ENCODE data around the gene TAX1BP1.
"Not testable (repeated sequence)": the region's sequence is repeated elsewhere in the genome, so short reads cannot be mapped to it uniquely, and the experiment has no call there.

The TAX1BP1 gene

DNA sequence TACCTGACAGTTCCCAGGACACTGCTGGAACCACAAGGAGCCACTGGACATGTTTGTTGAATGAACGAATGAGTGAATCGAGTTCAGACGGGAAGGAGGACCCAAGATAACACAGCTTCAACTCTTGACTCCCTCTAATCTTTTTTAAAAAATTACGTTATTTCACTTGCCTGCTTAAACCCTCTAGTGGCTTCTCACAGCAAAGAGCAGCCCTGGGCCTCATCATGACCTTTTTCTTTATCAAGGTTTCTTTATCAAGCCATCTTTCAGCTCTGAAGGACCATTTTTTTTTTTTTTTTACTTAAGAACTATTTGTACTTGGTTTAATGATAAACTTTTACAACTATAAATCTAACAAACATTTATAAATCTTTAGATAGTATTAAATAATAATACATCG lies 110.6 kb downstream of the TAX1BP1 start:
- DNase-seq, result no peak

DNA sequence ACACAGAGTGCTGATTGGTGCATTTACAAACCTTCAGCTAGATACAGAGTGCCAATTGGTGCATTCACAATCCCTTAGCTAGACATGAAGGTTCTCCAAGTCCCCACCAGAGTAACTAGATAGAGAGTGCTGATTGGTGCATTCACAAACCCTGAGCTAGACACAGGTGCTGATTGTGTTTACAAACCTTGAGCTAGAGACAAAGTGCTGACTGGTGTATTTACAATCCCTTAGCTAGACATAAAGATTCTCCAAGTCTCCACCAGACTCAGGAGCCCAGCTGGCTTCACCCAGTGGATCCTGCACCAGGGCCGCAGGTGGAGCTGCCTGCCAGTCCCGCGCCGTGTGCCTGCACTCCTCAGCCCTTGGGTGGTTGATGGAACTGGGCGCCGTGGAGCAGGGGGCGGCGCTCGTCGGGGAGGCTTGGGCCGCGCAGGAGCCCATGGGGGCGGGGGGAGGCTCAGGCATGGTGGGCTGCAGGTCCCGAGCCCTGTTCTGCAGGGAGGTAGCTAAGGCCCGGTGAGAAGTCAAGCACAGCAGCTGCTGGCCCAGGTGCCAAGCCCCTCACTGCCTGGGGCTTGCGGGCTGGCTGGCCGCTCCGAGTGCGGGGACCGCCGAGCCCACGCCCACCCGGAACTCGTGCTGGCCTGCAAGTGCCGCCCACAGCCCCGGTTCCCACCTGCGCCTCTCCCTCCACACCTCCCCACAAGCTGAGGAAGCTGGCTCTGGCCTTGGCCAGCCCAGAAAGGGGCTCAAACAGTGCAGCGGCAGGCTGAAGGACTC lies 116.9 kb downstream of the TAX1BP1 start:
- DNase-seq, result not testable (repeated sequence)

DNA sequence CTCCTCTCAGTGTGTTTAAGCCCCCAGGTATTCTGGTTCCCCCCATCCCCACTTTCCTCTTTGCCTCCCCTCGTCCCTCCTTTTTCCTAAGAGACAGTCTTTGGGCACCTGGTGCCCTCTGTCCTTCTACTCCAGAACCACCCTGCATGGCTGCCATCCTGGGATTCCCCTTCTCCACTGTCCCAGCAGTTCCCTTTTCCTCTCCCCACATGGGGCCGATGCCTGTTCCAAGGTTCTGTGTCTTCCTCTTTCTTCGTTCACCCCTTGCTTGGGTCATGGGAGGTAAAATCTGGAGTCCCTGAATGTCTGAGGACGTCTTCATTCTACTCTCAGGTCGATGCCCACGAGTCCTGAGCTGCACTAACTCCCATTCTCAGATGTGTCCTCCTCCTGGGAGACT lies 120.8 kb downstream of the TAX1BP1 start:
- no peak for DNase-seq

DNA sequence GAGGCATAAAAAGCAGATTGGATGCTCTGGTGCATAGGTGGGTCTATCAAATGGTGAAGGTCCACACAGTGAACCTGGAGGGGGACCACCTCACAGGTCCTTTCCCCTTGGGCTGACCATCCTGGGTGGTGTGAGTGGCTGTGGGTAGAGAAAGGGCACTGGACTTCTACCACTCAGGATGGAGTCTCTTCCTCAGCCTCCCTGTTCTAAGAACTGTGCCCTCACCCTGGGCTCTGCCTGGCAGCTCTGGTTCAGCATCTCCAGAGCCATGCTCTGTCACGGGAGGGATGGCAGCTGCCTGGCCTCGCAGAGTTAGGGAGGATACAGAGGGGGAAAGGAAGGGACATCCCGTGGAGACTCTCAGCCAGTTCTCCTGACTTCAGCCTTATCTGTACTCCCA lies 121.8 kb downstream of the TAX1BP1 start:
- DNase-seq, result no peak

DNA sequence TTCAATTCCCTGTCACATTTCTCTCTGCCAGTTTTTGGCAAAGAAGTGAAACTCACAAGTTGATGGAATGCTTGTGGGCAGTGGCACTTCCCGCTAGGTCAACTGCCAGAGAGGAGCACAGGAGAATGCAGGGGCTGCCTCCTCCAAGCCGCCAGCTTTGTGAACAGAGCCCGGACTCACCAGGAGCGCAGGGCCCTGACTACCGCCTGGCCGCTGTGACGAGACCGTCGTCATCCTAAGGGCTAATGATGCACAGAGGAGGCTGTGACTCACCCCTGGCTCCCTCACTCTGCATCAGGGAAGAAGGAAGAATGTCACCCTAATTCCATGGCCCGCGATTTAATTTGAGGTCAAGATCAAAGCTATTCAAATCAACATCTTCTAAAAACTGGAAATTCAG lies 123.9 kb downstream of the TAX1BP1 start:
- no peak for DNase-seq

DNA sequence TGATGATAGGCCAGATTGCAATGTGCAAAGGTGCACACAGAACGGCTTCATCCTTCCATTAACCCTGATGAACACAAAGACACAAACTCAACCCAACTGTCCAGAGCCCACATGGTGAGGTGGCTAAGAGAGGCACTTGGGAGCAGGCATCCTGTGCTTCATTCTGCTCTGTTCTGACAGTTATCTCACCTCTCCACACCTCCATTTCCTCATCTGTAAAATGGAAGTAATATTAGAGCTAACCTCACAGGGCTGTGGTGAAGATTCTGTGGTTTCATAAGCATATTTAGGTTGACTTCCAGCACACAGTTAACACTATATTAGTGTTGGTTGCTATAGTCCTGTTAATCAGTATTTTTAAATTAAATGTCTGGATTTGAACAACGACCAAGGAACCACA lies 126.3 kb downstream of the TAX1BP1 start:
- DNase-seq, result no peak

DNA sequence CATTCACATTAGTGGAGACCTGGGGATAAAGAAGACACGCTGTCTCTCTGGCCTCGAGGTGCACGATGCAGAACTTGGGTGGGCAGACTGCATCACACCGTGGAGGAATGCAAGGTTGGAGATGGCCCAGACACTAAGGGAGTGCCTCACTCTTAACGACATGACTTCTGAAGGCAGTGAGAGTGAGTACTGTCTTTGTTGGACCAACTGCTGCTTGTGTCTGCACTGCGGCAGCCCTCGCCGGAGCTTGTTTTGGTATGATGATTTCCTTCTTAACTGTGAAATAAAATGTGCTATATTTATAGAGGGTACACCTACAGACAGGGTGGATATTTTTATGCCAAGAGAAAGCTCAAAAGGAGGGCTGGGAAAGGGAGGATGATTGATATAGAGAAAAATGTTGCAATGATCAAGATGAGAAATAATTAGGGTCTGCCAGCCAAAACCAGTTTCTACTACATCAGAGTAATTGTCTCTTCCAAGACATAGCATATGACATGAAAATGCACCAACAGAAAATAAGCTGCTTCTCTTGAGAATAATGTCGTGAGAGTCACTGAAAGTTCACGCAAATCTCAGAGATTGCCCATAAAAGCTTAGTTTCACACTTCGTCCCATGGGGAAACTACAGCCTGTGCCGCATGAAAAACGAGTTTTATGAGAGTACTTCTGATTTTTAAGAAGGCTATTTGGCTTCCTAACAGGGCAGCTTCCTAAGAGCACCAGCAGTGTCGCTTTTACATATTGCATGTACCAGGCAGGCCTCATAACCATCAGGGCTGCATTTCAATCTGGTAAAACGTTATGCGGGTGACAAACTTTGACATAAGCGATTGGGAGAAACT lies 127.1 kb downstream of the TAX1BP1 start:
- no peak for DNase-seq

DNA sequence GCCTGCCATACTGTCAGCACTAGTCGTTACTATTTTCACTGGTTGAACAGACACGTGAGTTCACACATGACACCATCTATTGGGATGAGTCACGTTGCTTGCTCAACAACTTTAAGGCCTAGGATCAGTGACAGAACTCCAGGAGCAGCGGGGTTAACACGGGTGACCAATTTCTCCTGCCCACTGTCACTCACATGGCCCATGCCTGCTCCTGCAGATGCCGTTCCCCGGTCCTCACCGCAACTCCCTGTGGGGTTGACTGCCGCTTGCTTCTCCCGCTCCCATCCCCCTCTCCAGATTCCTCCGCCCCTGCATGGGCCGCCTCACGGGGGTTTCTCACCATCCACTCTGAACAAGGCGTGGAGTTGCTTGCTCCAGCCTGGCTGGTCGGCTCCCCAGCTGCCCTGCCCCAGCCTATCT lies 128.2 kb downstream of the TAX1BP1 start:
- no peak for DNase-seq

DNA sequence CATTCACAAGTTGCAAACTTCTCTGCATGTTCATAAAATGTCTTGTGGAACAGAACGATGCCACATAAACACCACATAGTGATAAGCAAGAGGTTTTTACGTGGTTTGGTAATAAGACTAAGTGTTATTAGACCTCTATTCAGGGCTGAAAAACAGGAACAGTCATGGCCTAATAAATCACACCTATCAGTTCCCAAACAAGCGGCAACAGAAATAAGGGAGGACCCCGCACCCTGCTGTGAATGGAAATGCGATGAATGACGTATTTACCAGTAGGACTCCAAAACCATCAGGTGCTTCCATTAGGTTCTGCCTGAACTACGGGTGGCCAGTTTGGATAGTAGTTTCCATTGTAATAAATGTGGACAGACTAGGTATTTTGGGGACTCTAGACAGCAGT lies 129.1 kb downstream of the TAX1BP1 start:
- no peak for DNase-seq

DNA sequence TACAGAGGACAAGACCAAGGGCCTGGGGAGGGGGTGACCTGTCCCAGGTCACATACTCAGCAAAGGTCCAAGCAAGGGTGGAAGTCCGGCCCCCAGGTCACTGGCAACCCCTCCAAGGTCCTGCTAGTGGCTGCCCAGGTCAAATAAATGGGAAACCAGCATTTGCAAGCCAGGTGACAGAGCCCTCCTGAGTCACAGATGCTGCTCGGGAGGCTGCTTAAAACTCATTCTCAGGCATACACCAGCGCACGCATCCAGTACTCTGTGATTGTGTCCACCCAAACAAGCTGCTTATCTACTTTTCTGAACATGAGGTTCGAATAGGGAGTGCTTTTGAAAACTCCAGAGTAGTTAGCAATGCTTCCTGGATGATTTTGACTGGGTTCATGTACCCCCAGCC lies 130.6 kb downstream of the TAX1BP1 start:
- DNase-seq, result no peak

DNA sequence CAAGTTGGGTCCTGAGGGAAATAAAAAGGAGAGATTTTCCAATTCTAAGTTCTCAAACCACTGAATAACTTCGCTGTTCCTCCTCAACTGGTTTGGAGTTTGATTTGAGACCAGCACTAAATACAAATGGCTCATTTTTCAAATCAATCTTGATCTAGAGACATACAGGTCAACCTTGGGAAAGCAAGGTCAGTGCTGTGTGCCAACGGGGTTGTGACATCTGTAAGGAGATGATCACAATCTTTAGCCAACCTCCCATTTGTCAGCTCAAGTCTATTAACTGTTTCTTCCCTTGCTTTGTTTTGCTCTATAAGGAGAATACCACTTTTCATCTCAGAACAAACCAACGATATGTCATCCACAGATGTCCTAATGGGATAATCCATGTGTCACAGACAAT lies 131.1 kb downstream of the TAX1BP1 start:
- DNase-seq, result no peak

DNA sequence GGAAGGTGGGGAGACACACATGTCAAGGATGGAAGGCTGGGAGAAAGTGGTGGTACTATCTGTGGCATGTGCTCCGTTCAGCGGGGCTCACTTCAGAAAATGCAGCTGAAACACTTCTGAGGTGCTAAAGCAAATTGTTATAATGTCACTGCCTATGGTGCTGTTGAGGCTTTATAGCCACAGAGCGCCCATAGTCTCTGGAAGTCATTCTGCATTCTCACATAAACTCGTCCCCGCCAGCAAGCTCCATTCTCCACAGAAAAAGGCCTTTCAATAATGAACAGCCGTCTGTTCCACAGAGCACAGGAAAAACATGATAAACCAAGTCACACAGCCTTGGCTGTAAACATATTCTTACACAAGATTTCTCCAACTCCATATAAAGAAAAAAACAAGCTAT lies 131.9 kb downstream of the TAX1BP1 start:
- no peak for DNase-seq

DNA sequence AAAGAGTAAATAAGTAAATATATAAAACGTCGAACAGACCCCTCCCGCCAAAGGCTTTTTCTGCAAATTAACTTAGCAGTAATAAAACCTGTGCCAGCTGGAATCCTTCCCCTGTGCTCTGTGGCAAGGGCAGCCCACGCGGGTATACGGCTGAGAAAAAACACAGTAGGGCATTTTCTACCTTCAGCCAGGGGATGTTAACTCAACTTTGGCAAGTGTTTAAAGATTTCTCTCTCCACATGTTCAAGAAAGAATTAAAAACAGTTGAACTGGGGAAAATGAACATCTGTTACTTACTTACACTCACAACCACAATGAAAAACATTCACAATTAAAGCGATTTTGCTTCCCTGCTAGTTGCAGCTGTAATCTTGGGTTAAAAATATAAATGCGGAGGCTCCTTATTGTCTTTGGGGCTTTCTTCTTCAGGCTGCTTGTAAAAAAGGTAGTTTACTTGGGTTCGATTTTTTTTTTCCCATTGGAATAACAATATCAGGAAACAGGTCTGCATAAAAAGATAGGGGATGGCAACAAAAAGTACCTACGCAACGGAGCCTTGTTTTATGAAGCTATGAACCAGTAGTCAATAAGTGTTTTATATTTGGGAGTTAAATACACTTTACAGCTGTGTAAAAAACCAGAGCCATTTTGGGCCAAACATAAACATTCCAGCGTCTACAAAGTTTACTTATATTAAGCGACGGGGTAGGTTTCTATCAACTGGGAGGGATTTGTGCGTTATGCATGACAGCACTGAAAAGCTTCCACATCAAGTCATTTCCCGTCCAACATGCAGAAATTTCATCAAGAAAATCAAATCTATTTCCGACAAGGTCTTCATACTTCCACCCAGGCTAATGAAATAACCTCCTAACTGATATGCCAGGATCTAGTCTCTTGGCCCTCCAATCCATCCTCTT lies 132.7 kb downstream of the TAX1BP1 start:
- DNase-seq, result no peak

DNA sequence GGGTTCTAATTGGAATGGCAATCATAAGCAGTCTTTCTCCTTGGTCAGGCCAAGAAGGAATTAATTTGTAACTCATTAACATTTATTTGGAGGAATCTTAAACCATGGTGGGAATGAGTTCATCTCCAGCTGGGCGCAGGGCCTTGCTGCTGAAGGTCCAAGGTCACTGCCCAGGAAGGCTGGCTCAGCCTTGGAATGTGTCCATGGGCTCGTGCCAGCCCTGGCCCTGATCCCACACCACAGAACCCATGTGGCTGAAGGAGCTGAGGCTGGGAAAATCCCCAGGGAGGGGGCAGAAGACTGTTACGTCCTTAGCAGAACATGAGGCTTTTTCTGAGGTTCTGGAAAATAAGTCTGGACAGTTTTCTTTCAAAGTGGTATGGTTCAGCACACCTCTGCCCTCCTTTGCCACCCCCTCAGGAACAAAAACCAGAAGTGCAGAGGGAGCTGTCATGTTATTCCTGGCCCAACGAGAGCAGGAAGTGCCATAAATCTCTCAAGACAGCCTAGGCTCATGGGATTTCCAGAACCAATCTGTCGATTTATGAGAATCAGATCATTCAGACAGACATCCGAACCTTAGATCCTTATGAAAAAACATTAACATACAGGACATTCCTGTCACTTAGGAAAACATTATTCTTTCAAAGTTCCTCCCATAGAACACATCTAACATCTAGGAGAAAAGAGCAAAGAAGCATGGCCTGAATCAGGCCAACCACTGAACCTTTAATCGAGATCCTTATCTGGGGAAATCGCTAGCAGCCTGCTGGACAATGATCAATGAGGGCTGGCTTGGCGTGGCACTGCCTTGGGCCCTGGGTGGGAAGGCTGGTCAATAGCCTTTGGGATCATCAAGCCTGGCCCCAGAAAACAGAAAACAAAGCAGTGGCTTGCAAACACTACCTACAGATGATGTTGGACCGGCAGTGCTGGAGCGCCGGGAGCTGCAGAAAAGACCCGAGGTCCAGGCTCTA lies 134.3 kb downstream of the TAX1BP1 start:
- DNase-seq, result no peak

DNA sequence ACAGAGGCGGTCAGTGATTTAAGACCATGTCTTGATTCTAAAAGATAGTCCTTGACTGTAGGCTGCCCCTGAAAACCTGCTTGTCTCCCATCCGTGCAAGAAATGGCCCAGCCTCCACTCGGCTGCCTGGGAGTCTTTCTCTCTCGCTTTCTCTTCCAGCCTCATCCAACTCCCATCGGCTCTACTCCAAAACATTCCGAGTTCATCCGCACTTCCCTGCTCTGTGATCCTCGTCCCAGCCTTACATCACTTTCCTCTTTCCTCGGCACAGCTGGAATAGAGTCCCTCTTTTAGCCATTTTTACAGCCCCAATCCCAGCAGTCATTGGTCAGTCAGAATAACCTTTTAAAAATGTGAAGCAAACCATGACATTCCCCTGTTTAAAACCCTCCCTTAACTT lies 135.1 kb downstream of the TAX1BP1 start:
- DNase-seq, result no peak

DNA sequence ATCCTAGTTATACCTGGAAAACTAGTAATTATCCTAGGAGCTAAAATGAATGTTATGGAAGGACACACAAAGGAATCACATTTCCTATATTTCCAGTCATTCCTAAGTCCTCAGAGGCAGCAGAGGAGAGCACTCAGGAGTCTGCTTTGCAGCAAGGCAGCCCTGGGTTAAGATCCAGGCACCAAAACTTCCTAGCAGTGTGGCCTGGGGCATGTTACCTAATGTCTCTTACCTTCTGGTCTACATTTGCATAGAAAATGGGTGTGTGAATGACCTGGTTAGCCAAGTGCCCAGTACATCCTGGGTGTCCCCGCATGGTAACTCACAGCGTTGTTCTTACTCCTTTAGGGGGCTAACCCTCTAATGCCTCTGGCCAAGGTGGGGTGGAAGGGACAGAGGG lies 135.9 kb downstream of the TAX1BP1 start:
- DNase-seq, result no peak

DNA sequence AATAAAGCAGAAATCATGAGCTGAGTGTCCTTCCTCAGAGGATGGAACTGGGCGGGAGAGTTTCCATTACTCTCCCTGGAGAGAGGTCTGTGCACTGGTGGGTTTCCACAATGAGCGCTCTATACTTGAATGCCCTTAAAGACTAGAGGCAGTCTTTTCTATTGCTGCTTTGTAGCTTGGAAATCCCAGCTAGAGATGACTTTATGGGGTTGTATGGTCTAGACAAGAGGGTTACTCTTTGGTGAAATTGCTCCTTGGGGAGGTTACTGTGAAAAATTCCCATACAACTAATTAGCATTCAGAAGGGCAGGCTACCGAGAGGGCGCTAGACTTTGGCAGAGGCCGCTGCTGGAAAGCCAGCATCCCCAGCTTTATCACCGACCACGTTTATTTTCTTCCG lies 136.8 kb downstream of the TAX1BP1 start:
- DNase-seq, result no peak
